ENCODE results near the gene TMEM51.

TMEM51 gene

DNA sequence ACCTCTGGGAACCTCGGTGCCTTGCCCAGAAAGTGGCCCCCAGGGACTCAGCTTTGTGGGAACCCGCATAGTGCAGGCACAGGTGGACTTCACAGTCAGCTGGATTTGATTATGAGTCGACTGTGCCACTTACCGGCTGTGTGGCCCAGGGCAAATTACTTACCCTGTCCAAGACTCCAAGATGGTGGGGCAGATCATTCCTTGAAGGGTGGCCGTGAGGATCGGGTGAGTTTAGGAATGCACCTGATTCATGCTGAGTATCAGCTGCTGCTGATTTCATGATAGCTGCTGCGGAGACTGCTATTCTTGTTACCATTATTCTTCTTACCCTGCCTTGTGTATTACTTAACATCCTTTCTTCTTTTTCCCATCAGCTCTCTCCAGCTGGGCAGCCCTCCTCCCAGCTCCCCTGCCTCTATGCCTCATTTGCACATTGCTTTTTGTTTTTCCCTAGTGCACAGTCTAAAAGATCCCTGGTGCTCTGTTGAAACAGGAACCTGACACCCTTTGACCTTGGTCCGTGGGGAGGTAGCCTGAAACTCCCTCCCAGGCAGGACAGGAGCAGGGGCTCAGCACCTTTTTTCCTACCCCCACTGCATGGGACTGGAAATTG is 53.0 kb downstream of the TMEM51 start:
- H3K27ac ChIP-seq (ENCODE audit: low read length), result peak overlapping the region; percentile 58
- no peak overlapping the region for H3K9ac ChIP-seq (ENCODE audit: low read length)
- H3K36me3 ChIP-seq (ENCODE audit: control insufficient read depth, low read depth, low read length), result no peaks in the 10 kb centered on the region
- peaks cover 39% of the 10 kb centered on the region for H3K4me1 ChIP-seq (ENCODE audit: control insufficient read depth, low read depth, low read length)
- no peaks in the 10 kb centered on the region for H3K27me3 ChIP-seq (ENCODE audit: control insufficient read depth, insufficient read depth, low read length)
- H3K4me3 ChIP-seq (ENCODE audit: low read length), result peak overlapping the region; percentile 32
- no peaks in the 10 kb centered on the region for H3K9me3 ChIP-seq (ENCODE audit: control insufficient read depth, low read depth, low read length)

- H3K27me3 ChIP-seq (ENCODE audit: control insufficient read depth, insufficient read depth, low read length), result no peaks in the 10 kb centered on the region
- no peaks in the 10 kb centered on the region for H3K9me3 ChIP-seq (ENCODE audit: control insufficient read depth, low read depth, low read length)
- H3K27ac ChIP-seq (ENCODE audit: low read length), result peak overlapping the region; percentile 58
- peak overlapping the region; percentile 32 for H3K4me3 ChIP-seq (ENCODE audit: low read length)
- H3K9ac ChIP-seq (ENCODE audit: low read length), result no peak overlapping the region
- no peaks in the 10 kb centered on the region for H3K36me3 ChIP-seq (ENCODE audit: control insufficient read depth, low read depth, low read length)
- peaks cover 37% of the 10 kb centered on the region for H3K4me1 ChIP-seq (ENCODE audit: control insufficient read depth, low read depth, low read length)
These were observed 53.7 kb downstream of the TMEM51 start for GRCh38 chr1:15207031-15207828.

- Histone ChIP-seq H3K4me1 (ENCODE audit: control insufficient read depth, low read depth, low read length) (peaks cover 37% of the 10 kb centered on the region), H3K27me3 (ENCODE audit: control insufficient read depth, insufficient read depth, low read length) (no peaks in the 10 kb centered on the region), H3K4me3 (ENCODE audit: low read length) (peak overlapping the region; percentile 32), H3K9me3 (ENCODE audit: control insufficient read depth, low read depth, low read length) (no peaks in the 10 kb centered on the region), H3K36me3 (ENCODE audit: control insufficient read depth, low read depth, low read length) (no peaks in the 10 kb centered on the region), H3K27ac (ENCODE audit: low read length) (peak overlapping the region; percentile 10), H3K9ac (ENCODE audit: low read length) (no peak overlapping the region)
These were observed 54.4 kb downstream of the TMEM51 start for GRCh38 chr1:15207829-15208429.

- Histone ChIP-seq H3K36me3 (ENCODE audit: control insufficient read depth, low read depth, low read length) (no peaks in the 10 kb centered on the region), H3K9me3 (ENCODE audit: control insufficient read depth, low read depth, low read length) (no peaks in the 10 kb centered on the region), H3K27me3 (ENCODE audit: control insufficient read depth, insufficient read depth, low read length) (no peaks in the 10 kb centered on the region), H3K9ac (ENCODE audit: low read length) (no peak overlapping the region), H3K4me1 (ENCODE audit: control insufficient read depth, low read depth, low read length) (peaks cover 27% of the 10 kb centered on the region), H3K27ac (ENCODE audit: low read length) (no peak overlapping the region), H3K4me3 (ENCODE audit: low read length) (no peak overlapping the region)
These were observed 57.3 kb downstream of the TMEM51 start for GRCh38 chr1:15210651-15211375.

GRCh38 chr1:15211424-15211823 is 57.9 kb downstream of the TMEM51 start:
- Histone ChIP-seq H3K27ac (ENCODE audit: low read length) (no peak overlapping the region), H3K4me1 (ENCODE audit: control insufficient read depth, low read depth, low read length) (peaks cover 21% of the 10 kb centered on the region), H3K27me3 (ENCODE audit: control insufficient read depth, insufficient read depth, low read length) (no peaks in the 10 kb centered on the region), H3K9me3 (ENCODE audit: control insufficient read depth, low read depth, low read length) (no peaks in the 10 kb centered on the region), H3K36me3 (ENCODE audit: control insufficient read depth, low read depth, low read length) (no peaks in the 10 kb centered on the region), H3K9ac (ENCODE audit: low read length) (no peak overlapping the region), H3K4me3 (ENCODE audit: low read length) (no peak overlapping the region)

GRCh38 chr1:15212216-15212953 is 58.8 kb downstream of the TMEM51 start:
- Histone ChIP-seq H3K4me1 (ENCODE audit: control insufficient read depth, low read depth, low read length) (peaks cover 12% of the 10 kb centered on the region), H3K4me3 (ENCODE audit: low read length) (no peak overlapping the region), H3K36me3 (ENCODE audit: control insufficient read depth, low read depth, low read length) (no peaks in the 10 kb centered on the region), H3K27me3 (ENCODE audit: control insufficient read depth, insufficient read depth, low read length) (no peaks in the 10 kb centered on the region), H3K9me3 (ENCODE audit: control insufficient read depth, low read depth, low read length) (no peaks in the 10 kb centered on the region), H3K9ac (ENCODE audit: low read length) (no peak overlapping the region), H3K27ac (ENCODE audit: low read length) (no peak overlapping the region)

GRCh38 chr1:15212954-15213291 is 59.4 kb downstream of the TMEM51 start:
- Histone ChIP-seq H3K4me1 (ENCODE audit: control insufficient read depth, low read depth, low read length) (peaks cover 6% of the 10 kb centered on the region), H3K4me3 (ENCODE audit: low read length) (no peak overlapping the region), H3K27me3 (ENCODE audit: control insufficient read depth, insufficient read depth, low read length) (no peaks in the 10 kb centered on the region), H3K9me3 (ENCODE audit: control insufficient read depth, low read depth, low read length) (no peaks in the 10 kb centered on the region), H3K9ac (ENCODE audit: low read length) (no peak overlapping the region), H3K36me3 (ENCODE audit: control insufficient read depth, low read depth, low read length) (no peaks in the 10 kb centered on the region), H3K27ac (ENCODE audit: low read length) (no peak overlapping the region)

GRCh38 chr1:15213341-15213821 is 59.8 kb downstream of the TMEM51 start:
- H3K4me1 ChIP-seq (ENCODE audit: control insufficient read depth, low read depth, low read length), result peaks cover 3% of the 10 kb centered on the region
- no peaks in the 10 kb centered on the region for H3K9me3 ChIP-seq (ENCODE audit: control insufficient read depth, low read depth, low read length)
- H3K36me3 ChIP-seq (ENCODE audit: control insufficient read depth, low read depth, low read length), result no peaks in the 10 kb centered on the region
- no peak overlapping the region for H3K27ac ChIP-seq (ENCODE audit: low read length)
- no peak overlapping the region for H3K4me3 ChIP-seq (ENCODE audit: low read length)
- H3K9ac ChIP-seq (ENCODE audit: low read length), result no peak overlapping the region
- no peaks in the 10 kb centered on the region for H3K27me3 ChIP-seq (ENCODE audit: control insufficient read depth, insufficient read depth, low read length)

GRCh38 chr1:15214527-15214926 is 61.0 kb downstream of the TMEM51 start:
- Histone ChIP-seq H3K9ac (ENCODE audit: low read length) (no peak overlapping the region), H3K27ac (ENCODE audit: low read length) (no peak overlapping the region), H3K4me3 (ENCODE audit: low read length) (no peak overlapping the region)

DNA sequence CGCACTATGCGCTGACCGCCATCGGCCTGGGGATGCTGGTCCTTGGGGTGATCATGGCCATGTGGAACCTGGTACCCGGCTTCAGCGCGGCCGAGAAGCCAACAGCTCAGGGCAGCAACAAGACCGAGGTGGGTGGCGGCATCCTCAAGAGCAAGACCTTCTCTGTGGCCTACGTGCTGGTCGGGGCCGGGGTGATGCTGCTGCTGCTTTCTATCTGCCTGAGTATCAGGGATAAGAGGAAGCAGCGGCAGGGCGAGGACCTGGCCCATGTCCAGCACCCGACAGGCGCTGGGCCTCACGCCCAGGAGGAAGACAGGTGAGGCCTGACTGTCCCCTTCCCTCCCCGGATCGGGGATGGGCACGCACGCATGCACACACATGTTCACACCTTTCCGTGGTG is 61.6 kb downstream of the TMEM51 start:
- Histone ChIP-seq H3K4me1 (ENCODE audit: control insufficient read depth, low read depth, low read length) (peaks cover 3% of the 10 kb centered on the region), H3K9me3 (ENCODE audit: control insufficient read depth, low read depth, low read length) (no peaks in the 10 kb centered on the region), H3K9ac (ENCODE audit: low read length) (no peak overlapping the region), H3K27me3 (ENCODE audit: control insufficient read depth, insufficient read depth, low read length) (no peaks in the 10 kb centered on the region), H3K4me3 (ENCODE audit: low read length) (no peak overlapping the region), H3K27ac (ENCODE audit: low read length) (no peak overlapping the region), H3K36me3 (ENCODE audit: control insufficient read depth, low read depth, low read length) (peaks cover 5% of the 10 kb centered on the region)

More at GRCh38 chr1:15214527-15214926, 61.0 kb downstream of the TMEM51 start:
- Histone ChIP-seq H3K27me3 (ENCODE audit: control insufficient read depth, insufficient read depth, low read length) (no peaks in the 10 kb centered on the region), H3K9me3 (ENCODE audit: control insufficient read depth, low read depth, low read length) (no peaks in the 10 kb centered on the region), H3K36me3 (ENCODE audit: control insufficient read depth, low read depth, low read length) (no peaks in the 10 kb centered on the region), H3K4me1 (ENCODE audit: control insufficient read depth, low read depth, low read length) (peaks cover 3% of the 10 kb centered on the region)

DNA sequence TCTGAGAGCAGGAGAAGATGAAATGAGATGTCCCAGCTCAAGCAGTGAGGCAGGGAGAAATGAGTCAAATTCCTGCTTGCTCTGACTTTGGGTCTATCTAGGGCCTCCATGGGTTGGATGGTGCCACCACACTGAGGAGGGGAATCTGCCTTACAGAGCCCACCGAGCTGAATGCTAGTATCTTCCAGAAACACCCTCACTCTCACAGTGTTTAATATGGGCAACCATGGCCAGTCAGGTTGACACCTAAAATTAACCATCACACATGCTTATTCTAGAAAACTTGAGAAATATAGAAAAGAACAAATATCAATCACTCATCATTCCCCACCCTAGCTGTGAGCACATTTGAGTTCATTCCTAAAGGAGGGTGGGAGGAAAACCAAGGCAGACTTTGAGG is 64.1 kb downstream of the TMEM51 start:
- Histone ChIP-seq H3K36me3 (ENCODE audit: control insufficient read depth, low read depth, low read length) (peaks cover 5% of the 10 kb centered on the region), H3K4me3 (ENCODE audit: low read length) (no peak overlapping the region), H3K27me3 (ENCODE audit: control insufficient read depth, insufficient read depth, low read length) (no peaks in the 10 kb centered on the region), H3K4me1 (ENCODE audit: control insufficient read depth, low read depth, low read length) (no peaks in the 10 kb centered on the region), H3K27ac (ENCODE audit: low read length) (no peak overlapping the region), H3K9me3 (ENCODE audit: control insufficient read depth, low read depth, low read length) (no peaks in the 10 kb centered on the region), H3K9ac (ENCODE audit: low read length) (no peak overlapping the region)

Measured in iPS-18a (cell line).